GM18867 (cell line): ENCODE data around the gene KCND2.

Source experiments
- ATAC-seq: cut with Tn5 transposase; IDR thresholded peaks from one replicate; pipeline ENCODE4 v1.9.1; 2021; ENCODE audit warnings: mild to moderate bottlenecking, moderate library complexity; ENCODE audit not compliant: unreplicated experiment

Gene KCND2

GRCh38 chr7:120307991-120308545 is 35.1 kb downstream of the KCND2 start:
- no peak for ATAC-seq

- no peak for ATAC-seq
Measured at GRCh38 chr7:120311028-120311788, 38.2 kb downstream of the KCND2 start.

- ATAC-seq, result no peak
Measured at GRCh38 chr7:120320218-120320961, 47.4 kb downstream of the KCND2 start.

GRCh38 chr7:120327054-120327453 is 54.1 kb downstream of the KCND2 start:
- no peak for ATAC-seq

- ATAC-seq, result no peak
Measured at GRCh38 chr7:120332433-120332832, 59.5 kb downstream of the KCND2 start.

- peak; percentile 95 for ATAC-seq
Measured at GRCh38 chr7:120334475-120334874, 61.5 kb downstream of the KCND2 start.

- peak; percentile 58 for ATAC-seq
Measured at GRCh38 chr7:120337308-120337907, 64.4 kb downstream of the KCND2 start.

GRCh38 chr7:120344276-120344675 is 71.3 kb downstream of the KCND2 start:
- ATAC-seq, result no peak

GRCh38 chr7:120353171-120353570 is 80.2 kb downstream of the KCND2 start:
- ATAC-seq, result no peak

- peak; percentile 97 for ATAC-seq
Measured at GRCh38 chr7:120360918-120361317, 87.9 kb downstream of the KCND2 start.

GRCh38 chr7:120363414-120363813 is 90.4 kb downstream of the KCND2 start:
- ATAC-seq, result no peak

GRCh38 chr7:120370954-120371353 is 98.0 kb downstream of the KCND2 start:
- ATAC-seq, result peak; percentile 92

- no peak for ATAC-seq
Measured at GRCh38 chr7:120373174-120373573, 100.2 kb downstream of the KCND2 start.

- peak; percentile 54 for ATAC-seq
Measured at GRCh38 chr7:120394595-120394994, 121.6 kb downstream of the KCND2 start.

- ATAC-seq, result peak; percentile 82
Measured at GRCh38 chr7:120395526-120396019, 122.6 kb downstream of the KCND2 start.

- ATAC-seq, result no peak
Measured at GRCh38 chr7:120398284-120399000, 125.5 kb downstream of the KCND2 start.

GRCh38 chr7:120400806-120401455 is 128.0 kb downstream of the KCND2 start:
- no peak for ATAC-seq

- ATAC-seq, result peak; percentile 69
Measured at GRCh38 chr7:120402079-120402767, 129.2 kb downstream of the KCND2 start.

GRCh38 chr7:120402801-120403200 is 129.8 kb downstream of the KCND2 start:
- no peak for ATAC-seq

- ATAC-seq, result peak; percentile 49
Measured at GRCh38 chr7:120404042-120404441, 131.1 kb downstream of the KCND2 start.
